GM19438 (cell line): ENCODE results near the gene TMEM132A.
"Not testable (repeated sequence)": the region's sequence is repeated elsewhere in the genome, so short reads cannot be mapped to it uniquely, and the experiment has no call there.

Source experiments
- ATAC-seq: cut with Tn5 transposase; IDR thresholded peaks from one replicate; pipeline ENCODE4 v1.9.1; 2021; ENCODE audit warnings: low read depth; ENCODE audit not compliant: unreplicated experiment

Gene TMEM132A

GRCh38 chr11:60905551-60906113 lies 18.6 kb upstream of the TMEM132A start:
- ATAC-seq: no peak

- ATAC-seq: peak; percentile 63
Observed at GRCh38 chr11:60906132-60906972, 17.9 kb upstream of the TMEM132A start, which contains the start of gene PRPF19. Gene PRPF19, minus strand, starts transcription at chr11:60906585. Its CDS starts 203 bp downstream, at chr11:60906382.

- no peak for ATAC-seq
Observed at GRCh38 chr11:60908803-60909202, 15.5 kb upstream of the TMEM132A start.

GRCh38 chr11:60909680-60910280 lies 14.5 kb upstream of the TMEM132A start:
- not testable (repeated sequence) for ATAC-seq

- peak; percentile 34 for ATAC-seq
Observed at GRCh38 chr11:60910281-60910687, 14.0 kb upstream of the TMEM132A start.

- ATAC-seq: no peak
Observed at GRCh38 chr11:60910711-60911380, 13.4 kb upstream of the TMEM132A start.

GRCh38 chr11:60912223-60912850 lies 11.9 kb upstream of the TMEM132A start:
- ATAC-seq: no peak

GRCh38 chr11:60912851-60913528 lies 11.3 kb upstream of the TMEM132A start:
- ATAC-seq: no peak

- ATAC-seq: peak; percentile 41
Observed at GRCh38 chr11:60913793-60914632, 10.2 kb upstream of the TMEM132A start, which contains the start of gene TMEM109. Gene TMEM109, plus strand, starts transcription at chr11:60914158. Its CDS starts 5,536 bp downstream, at chr11:60919694.

GRCh38 chr11:60914633-60915247 lies 9.5 kb upstream of the TMEM132A start:
- ATAC-seq: no peak

GRCh38 chr11:60915248-60915914 lies 8.9 kb upstream of the TMEM132A start:
- peak; percentile 48 for ATAC-seq

GRCh38 chr11:60916669-60917206 lies 7.5 kb upstream of the TMEM132A start:
- no peak for ATAC-seq

GRCh38 chr11:60917267-60917666 lies 7.0 kb upstream of the TMEM132A start:
- ATAC-seq: no peak

- ATAC-seq: no peak
Observed at GRCh38 chr11:60918251-60918938, 5.9 kb upstream of the TMEM132A start.

- ATAC-seq: no peak
Observed at GRCh38 chr11:60918939-60919265, 5.4 kb upstream of the TMEM132A start.

GRCh38 chr11:60919320-60919719 lies 4.9 kb upstream of the TMEM132A start:
- no peak for ATAC-seq

GRCh38 chr11:60919956-60920355 lies 4.3 kb upstream of the TMEM132A start:
- ATAC-seq: no peak
